KMS-11 (cell line): ENCODE data around the gene CFAP97D2.

Source experiments
- H2AFZ ChIP-seq: fragments of 200-600 bp; sonication (generic); 2 replicates; pipeline ENCODE4 v1.6.1; 2016; ENCODE audit warnings: antibody characterized with exemption, mixed run types, low read depth
- H3K27ac ChIP-seq: fragments of 200-600 bp; sonication (generic); 2 replicates; pipeline ENCODE4 v1.6.1; 2016; ENCODE audit warnings: mild to moderate bottlenecking, mixed run types
- H3K27me3 ChIP-seq: fragments of 200-600 bp; sonication (generic); 2 replicates; pipeline ENCODE4 v1.6.1; 2017; ENCODE audit warnings: mild to moderate bottlenecking, low read depth, mixed run types, moderate library complexity; ENCODE audit not compliant: insufficient read depth
- H3K36me3 ChIP-seq: fragments of 200-600 bp; sonication (generic); 2 replicates; pipeline ENCODE4 v1.6.1; 2017; ENCODE audit warnings: mild to moderate bottlenecking, mixed run types; ENCODE audit not compliant: insufficient read depth
- H3K4me1 ChIP-seq: fragments of 200-600 bp; sonication (generic); 2 replicates; pipeline ENCODE4 v1.6.1; 2016; ENCODE audit warnings: mild to moderate bottlenecking, low read depth, mixed run types; ENCODE audit not compliant: poor library complexity, severe bottlenecking
- H3K4me2 ChIP-seq: fragments of 200-600 bp; sonication (generic); 2 replicates; pipeline ENCODE4 v1.7.0; 2016; ENCODE audit warnings: mild to moderate bottlenecking, mixed run types
- H3K4me3 ChIP-seq: fragments of 200-600 bp; sonication (generic); IDR thresholded peaks from 2 replicates; pipeline ENCODE4 v1.6.1; 2017; ENCODE audit warnings: low read depth, low read length, mixed read lengths; ENCODE audit not compliant: insufficient read depth
- H3K79me2 ChIP-seq: fragments of 200-600 bp; sonication (generic); 2 replicates; pipeline ENCODE4 v1.6.1; 2016; ENCODE audit warnings: low read depth, mixed run types; ENCODE audit not compliant: insufficient read depth
- H3K9ac ChIP-seq: fragments of 200-600 bp; sonication (generic); 2 replicates; pipeline ENCODE4 v1.6.1; 2016; ENCODE audit warnings: mild to moderate bottlenecking, mixed run types
- H4K20me1 ChIP-seq: fragments of 200-600 bp; sonication (generic); 2 replicates; pipeline ENCODE4 v1.6.1; 2016; ENCODE audit warnings: mild to moderate bottlenecking, mixed run types; ENCODE audit not compliant: insufficient read depth
- CTCF ChIP-seq: fragments of 200-600 bp; sonication (generic); conservative IDR thresholded peaks from 2 replicates; pipeline ENCODE4 v1.6.1; 2017; ENCODE audit warnings: low read depth, mild to moderate bottlenecking, antibody characterized with exemption, low read length, moderate library complexity, mixed read lengths

Gene CFAP97D2

DNA sequence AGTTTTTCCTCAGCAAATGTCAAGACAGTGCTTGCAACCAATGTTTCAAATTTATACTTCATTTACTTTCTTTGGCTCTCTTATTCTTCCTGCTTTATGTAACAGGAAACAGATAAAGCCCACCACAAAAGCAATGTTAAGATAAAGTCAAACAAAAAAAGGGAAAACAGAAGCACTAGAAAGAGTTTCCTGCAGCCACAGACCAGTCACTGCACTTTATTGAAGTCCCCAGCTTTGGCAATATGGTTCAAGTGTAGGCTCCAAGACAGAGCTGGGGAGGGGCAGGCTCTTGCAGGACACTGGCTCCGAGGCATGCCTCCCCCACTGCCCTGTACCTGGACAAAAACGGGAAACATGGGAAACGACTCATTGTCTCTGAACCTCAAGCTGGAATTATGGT lies 40.3 kb downstream of the CFAP97D2 start:
- Histone ChIP-seq H3K79me2 (no peaks in the 10 kb centered on the region), H4K20me1 (no peaks in the 10 kb centered on the region), H3K36me3 (no peaks in the 10 kb centered on the region), H3K4me2 (no peak overlapping the region), H2AFZ (no peak overlapping the region), H3K9ac (no peak overlapping the region), H3K4me1 (peaks cover 7% of the 10 kb centered on the region), H3K27ac (no peak overlapping the region), H3K4me3 (no peak overlapping the region), H3K27me3 (no peaks in the 10 kb centered on the region)
- TF ChIP-seq CTCF: no peak

DNA sequence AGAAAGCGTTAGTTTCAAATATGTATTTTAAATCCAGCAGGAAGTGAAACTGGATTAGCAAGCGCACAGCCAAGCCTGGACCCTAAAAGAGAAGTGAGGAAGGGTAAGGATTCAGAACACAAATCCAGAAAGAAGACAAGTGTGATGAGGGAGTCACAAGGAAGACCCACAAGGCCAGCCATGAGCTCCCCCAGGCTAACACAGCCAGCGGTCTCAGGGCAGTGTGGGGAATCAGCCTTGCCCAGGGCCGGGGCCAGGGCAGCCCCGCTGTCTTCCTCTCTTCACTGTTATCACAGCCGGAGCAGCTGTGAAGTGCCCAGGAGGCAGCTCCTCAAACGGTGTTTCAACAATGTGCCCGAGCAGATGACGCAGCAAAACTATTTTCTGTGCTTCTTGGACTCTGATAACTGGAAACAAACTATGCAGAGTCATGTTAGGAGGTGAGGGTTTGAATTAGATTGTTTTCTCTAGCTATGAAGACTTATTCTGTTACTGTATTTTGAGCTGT lies 43.5 kb downstream of the CFAP97D2 start:
- TF ChIP-seq CTCF: no peak
- H3K4me1 ChIP-seq: peaks cover 24% of the 10 kb centered on the region
- no peaks in the 10 kb centered on the region for H4K20me1 ChIP-seq
- H3K4me2 ChIP-seq: peak overlapping the region; percentile 25; the same call in 1 of the 2 replicates
- H3K9ac ChIP-seq: no peak overlapping the region
- no peaks in the 10 kb centered on the region for H3K27me3 ChIP-seq
- no peaks in the 10 kb centered on the region for H3K79me2 ChIP-seq
- H3K4me3 ChIP-seq: no peak overlapping the region
- no peaks in the 10 kb centered on the region for H3K36me3 ChIP-seq
- no peak overlapping the region for H2AFZ ChIP-seq
- H3K27ac ChIP-seq: peak overlapping the region; percentile 35; the same call in 1 of the 2 replicates

DNA sequence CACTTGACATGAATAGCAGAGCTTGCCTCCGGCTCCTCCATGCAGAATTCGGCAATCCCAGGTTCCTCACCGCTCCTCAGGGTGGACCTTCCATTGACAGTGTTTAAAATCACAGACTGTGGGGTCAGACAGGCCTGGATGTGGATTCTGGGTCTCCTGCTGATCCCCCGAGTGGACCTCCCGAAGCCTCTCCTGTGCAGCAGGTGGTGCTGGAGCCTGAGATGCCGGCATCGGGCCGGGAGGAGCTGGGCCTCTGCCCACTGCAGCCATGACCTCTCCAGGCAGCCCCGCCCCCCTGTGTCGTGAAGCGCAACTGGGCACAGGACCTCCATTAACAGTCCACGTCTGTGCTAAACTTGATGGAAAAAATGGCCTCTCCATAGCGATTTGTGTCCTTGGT lies 45.1 kb downstream of the CFAP97D2 start:
- H3K4me3 ChIP-seq: no peak overlapping the region
- H3K4me2 ChIP-seq: no peak overlapping the region
- H3K27me3 ChIP-seq: no peaks in the 10 kb centered on the region
- H2AFZ ChIP-seq: no peak overlapping the region
- H4K20me1 ChIP-seq: no peaks in the 10 kb centered on the region
- H3K79me2 ChIP-seq: no peaks in the 10 kb centered on the region
- TF ChIP-seq CTCF: no peak
- peaks cover 24% of the 10 kb centered on the region for H3K4me1 ChIP-seq
- no peak overlapping the region for H3K27ac ChIP-seq
- H3K36me3 ChIP-seq: no peaks in the 10 kb centered on the region
- H3K9ac ChIP-seq: no peak overlapping the region

- no peak overlapping the region for H3K9ac ChIP-seq
- H3K4me1 ChIP-seq: peaks cover 31% of the 10 kb centered on the region
- no peaks in the 10 kb centered on the region for H3K36me3 ChIP-seq
- H3K79me2 ChIP-seq: no peaks in the 10 kb centered on the region
- H3K4me3 ChIP-seq: no peak overlapping the region
- no peaks in the 10 kb centered on the region for H3K27me3 ChIP-seq
- H4K20me1 ChIP-seq: no peaks in the 10 kb centered on the region
- no peak overlapping the region for H2AFZ ChIP-seq
- H3K27ac ChIP-seq: no peak overlapping the region
- TF ChIP-seq CTCF: no peak
- no peak overlapping the region for H3K4me2 ChIP-seq
Observed at GRCh38 chr13:114225610-114226009, 46.6 kb downstream of the CFAP97D2 start.
